ENCODE results near the gene NPAS2.
A peak's percentile ranks its signal among the peaks of the same experiment; 100 is the strongest.

NPAS2 gene

GRCh38 chr2:100974712-100975520 is 155.0 kb downstream of the NPAS2 start:
- no peak for DNase-seq

GRCh38 chr2:100975521-100975785 is 155.5 kb downstream of the NPAS2 start:
- no peak for DNase-seq

GRCh38 chr2:100976061-100976460 is 156.1 kb downstream of the NPAS2 start:
- DNase-seq: no peak

- DNase-seq: no peak
Measured at GRCh38 chr2:100976645-100977391, 156.9 kb downstream of the NPAS2 start.

- no peak for DNase-seq
Measured at GRCh38 chr2:100977511-100977910, 157.6 kb downstream of the NPAS2 start.

- DNase-seq: no peak
Measured at GRCh38 chr2:100978582-100979191, 158.7 kb downstream of the NPAS2 start.

- DNase-seq: no peak
Measured at GRCh38 chr2:100980046-100980445, 160.1 kb downstream of the NPAS2 start.

GRCh38 chr2:100981011-100981410 is 161.1 kb downstream of the NPAS2 start:
- no peak for DNase-seq

GRCh38 chr2:100982431-100982861 is 162.5 kb downstream of the NPAS2 start:
- DNase-seq: no peak

GRCh38 chr2:100983201-100983600 is 163.3 kb downstream of the NPAS2 start:
- DNase-seq: no peak

- DNase-seq: no peak
Measured at GRCh38 chr2:100983684-100984310, 163.9 kb downstream of the NPAS2 start.

GRCh38 chr2:100984892-100985307 is 165.0 kb downstream of the NPAS2 start:
- DNase-seq: peak; percentile 77 to 85 (median 85)

- DNase-seq: no peak
Measured at GRCh38 chr2:100986157-100986556, 166.2 kb downstream of the NPAS2 start.

GRCh38 chr2:100987536-100987935 is 167.6 kb downstream of the NPAS2 start:
- DNase-seq: no peak

- no peak for DNase-seq
Measured at GRCh38 chr2:100987974-100988373, 168.0 kb downstream of the NPAS2 start.

- DNase-seq: no peak
Measured at GRCh38 chr2:100988630-100989417, 168.9 kb downstream of the NPAS2 start.

GRCh38 chr2:100989666-100990065 is 169.7 kb downstream of the NPAS2 start:
- DNase-seq: no peak

GRCh38 chr2:100990166-100990565 is 170.2 kb downstream of the NPAS2 start:
- no peak for DNase-seq

- no peak for DNase-seq
Measured at GRCh38 chr2:100990650-100991403, 170.9 kb downstream of the NPAS2 start.

GRCh38 chr2:100991404-100991773 is 171.4 kb downstream of the NPAS2 start:
- DNase-seq: no peak

GRCh38 chr2:100992262-100992661 is 172.3 kb downstream of the NPAS2 start:
- peak in 2 of 3 donors; percentile 6 to 56 for DNase-seq

- DNase-seq: no peak
Measured at GRCh38 chr2:100993294-100993693, 173.4 kb downstream of the NPAS2 start.
